HuH-7.5 (cell line): ENCODE measurements around the gene BCR.
A peak's percentile ranks its signal among the peaks of the same experiment; 100 is the strongest.

Experiments
- DNase-seq: peaks from one replicate; pipeline ENCODE4 v3.0.0; 2011; ENCODE audit warnings: low spot score

The BCR gene

GRCh38 chr22:23218053-23218866 lies 38.0 kb downstream of the BCR start:
- no peak for DNase-seq

- peak; percentile 61 for DNase-seq
These were observed 38.5 kb downstream of the BCR start for GRCh38 chr22:23218867-23219251.

GRCh38 chr22:23219317-23219716 lies 39.0 kb downstream of the BCR start:
- DNase-seq, result no peak

- DNase-seq, result no peak
These were observed 39.6 kb downstream of the BCR start for GRCh38 chr22:23219822-23220484.

- no peak for DNase-seq
These were observed 40.4 kb downstream of the BCR start for GRCh38 chr22:23220485-23221350.

GRCh38 chr22:23221351-23221804 lies 41.1 kb downstream of the BCR start:
- DNase-seq, result no peak

GRCh38 chr22:23222033-23222792 lies 41.9 kb downstream of the BCR start:
- DNase-seq, result no peak

- no peak for DNase-seq
These were observed 42.7 kb downstream of the BCR start for GRCh38 chr22:23222793-23223568.

GRCh38 chr22:23223569-23224317 lies 43.4 kb downstream of the BCR start:
- no peak for DNase-seq

GRCh38 chr22:23224846-23225245 lies 44.5 kb downstream of the BCR start:
- DNase-seq, result no peak

- no peak for DNase-seq
These were observed 45.0 kb downstream of the BCR start for GRCh38 chr22:23225337-23225723.

GRCh38 chr22:23225724-23226496 lies 45.6 kb downstream of the BCR start:
- DNase-seq, result no peak

- no peak for DNase-seq
These were observed 46.2 kb downstream of the BCR start for GRCh38 chr22:23226497-23226850.

GRCh38 chr22:23227380-23227779 lies 47.1 kb downstream of the BCR start:
- DNase-seq, result no peak

- DNase-seq, result no peak
These were observed 48.2 kb downstream of the BCR start for GRCh38 chr22:23228503-23228902.

GRCh38 chr22:23229646-23230045 lies 49.3 kb downstream of the BCR start:
- no peak for DNase-seq

GRCh38 chr22:23230348-23231068 lies 50.2 kb downstream of the BCR start:
- no peak for DNase-seq

GRCh38 chr22:23231471-23232093 lies 51.3 kb downstream of the BCR start:
- DNase-seq, result no peak
